Activated B cell treated with CpG ODN at 0.5 μM for 24 hours (primary cell): ENCODE measurements around the gene TENM4. TPM values are rescaled to one million over a fixed set of nuclear protein-coding genes. Genes with fewer than 3 reads are reported as not detected.

Experiments
- ATAC-seq: fragments of 200-7000 bp; cut with Tn5 transposase; one replicate; pipeline ENCODE4 v1.10.0; 2021; ENCODE audit warnings: low read depth, mild to moderate bottlenecking, moderate library complexity
- CTCF ChIA-PET: fragments of 350-600 bp; sonication (Branson Sonifier 250); formaldehyde crosslinking; loops from one replicate; lab custom pipeline; 2021; ENCODE audit warnings: antibody characterized with exemption; lab: Charles Lee
- POLR2A ChIA-PET: fragments of 350-600 bp; sonication (Branson Sonifier 250); formaldehyde crosslinking; loops from one replicate; lab custom pipeline; 2021; ENCODE audit warnings: antibody characterized with exemption; lab: Charles Lee
- DNase-seq: peaks from one replicate; pipeline ENCODE4 v3.0.0; 2022
- H3K27ac Mint-ChIP-seq: one replicate; pipeline ENCODE4 v1.8.0; 2020; ENCODE audit warnings: mixed read lengths
- H3K27me3 Mint-ChIP-seq: one replicate; pipeline ENCODE4 v1.8.0; 2021; ENCODE audit warnings: mixed read lengths
- H3K36me3 Mint-ChIP-seq: one replicate; pipeline ENCODE4 v1.8.0; 2021; ENCODE audit warnings: low read depth, mixed read lengths
- H3K4me1 Mint-ChIP-seq: one replicate; pipeline ENCODE4 v1.8.0; 2021; ENCODE audit warnings: mixed read lengths
- H3K4me3 Mint-ChIP-seq: one replicate; pipeline ENCODE4 v1.8.0; 2020; ENCODE audit warnings: mild to moderate bottlenecking, mixed read lengths
- H3K9me3 Mint-ChIP-seq: one replicate; pipeline ENCODE4 v1.8.0; 2020; ENCODE audit warnings: mixed read lengths
- intact Hi-C: fragments of 100-400 bp; cut with micrococcal nuclease; formaldehyde crosslinking; loops from one replicate; pipeline ENCODE4 v1.15.1; 2024
- total RNA-seq: library from RNA; stranded (reverse); gene quantifications from 2 replicates; pipeline ENCODE4 v1.2.3, GENCODE V29; 2022
- TF ChIP-seq, protein P1 (sequence below): fragments of 200-600 bp; IDR thresholded peaks from one replicate; pipeline ENCODE4 v1.8.0; 2022; ENCODE audit warnings: antibody characterized with exemption, mild to moderate bottlenecking

Gene TENM4
- total RNA-seq, 1 donor from 2014 or later, result 2.4 TPM

DNA sequence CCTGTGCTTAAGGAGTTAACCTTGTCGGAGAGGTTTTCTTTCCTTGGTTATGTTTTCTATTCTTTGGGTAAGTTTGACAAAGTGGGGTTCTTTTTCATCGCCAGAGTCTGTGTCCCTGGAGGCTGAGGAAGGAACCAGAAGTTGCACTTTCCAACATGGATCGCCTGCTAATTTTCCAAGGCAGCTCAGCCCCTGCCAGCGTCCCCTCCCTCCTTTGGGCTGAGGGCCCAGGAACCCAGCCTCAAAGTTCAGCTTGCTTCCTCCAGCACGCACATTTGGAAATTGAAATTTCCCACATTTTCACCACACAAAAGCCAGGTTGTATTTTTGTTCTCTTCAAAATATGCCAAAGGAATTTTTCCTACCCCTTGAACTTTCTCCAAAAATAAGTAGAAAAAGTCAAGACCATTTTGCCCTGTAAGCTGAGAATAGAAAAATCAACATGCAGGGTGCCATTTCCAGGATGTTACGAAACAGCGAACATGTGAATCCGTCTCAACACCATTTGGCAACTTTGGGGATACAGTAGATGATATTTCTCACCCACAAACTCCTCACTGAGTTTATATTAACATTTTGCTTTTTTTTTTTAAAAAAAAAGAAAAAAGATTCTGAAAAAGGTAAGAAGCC is 343.5 kb downstream of the TENM4 start:
- ChIA-PET POLR2A (no interaction called here), CTCF (no interaction called here)
- H3K9me3 Mint-ChIP-seq, result peaks cover 3% of the 10 kb centered on the region
- H3K4me1 Mint-ChIP-seq, result no peaks in the 10 kb centered on the region
- DNase-seq, result no peak
- no peaks in the 10 kb centered on the region for H3K36me3 Mint-ChIP-seq
- intact Hi-C loops, result no loop called here
- H3K27ac Mint-ChIP-seq, result no peak overlapping the region
- TF ChIP-seq, protein P1, sequence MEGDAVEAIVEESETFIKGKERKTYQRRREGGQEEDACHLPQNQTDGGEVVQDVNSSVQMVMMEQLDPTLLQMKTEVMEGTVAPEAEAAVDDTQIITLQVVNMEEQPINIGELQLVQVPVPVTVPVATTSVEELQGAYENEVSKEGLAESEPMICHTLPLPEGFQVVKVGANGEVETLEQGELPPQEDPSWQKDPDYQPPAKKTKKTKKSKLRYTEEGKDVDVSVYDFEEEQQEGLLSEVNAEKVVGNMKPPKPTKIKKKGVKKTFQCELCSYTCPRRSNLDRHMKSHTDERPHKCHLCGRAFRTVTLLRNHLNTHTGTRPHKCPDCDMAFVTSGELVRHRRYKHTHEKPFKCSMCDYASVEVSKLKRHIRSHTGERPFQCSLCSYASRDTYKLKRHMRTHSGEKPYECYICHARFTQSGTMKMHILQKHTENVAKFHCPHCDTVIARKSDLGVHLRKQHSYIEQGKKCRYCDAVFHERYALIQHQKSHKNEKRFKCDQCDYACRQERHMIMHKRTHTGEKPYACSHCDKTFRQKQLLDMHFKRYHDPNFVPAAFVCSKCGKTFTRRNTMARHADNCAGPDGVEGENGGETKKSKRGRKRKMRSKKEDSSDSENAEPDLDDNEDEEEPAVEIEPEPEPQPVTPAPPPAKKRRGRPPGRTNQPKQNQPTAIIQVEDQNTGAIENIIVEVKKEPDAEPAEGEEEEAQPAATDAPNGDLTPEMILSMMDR, result no peak
- no peak overlapping the region for H3K4me3 Mint-ChIP-seq
- no peak for ATAC-seq
- peaks cover 14% of the 10 kb centered on the region for H3K27me3 Mint-ChIP-seq

DNA sequence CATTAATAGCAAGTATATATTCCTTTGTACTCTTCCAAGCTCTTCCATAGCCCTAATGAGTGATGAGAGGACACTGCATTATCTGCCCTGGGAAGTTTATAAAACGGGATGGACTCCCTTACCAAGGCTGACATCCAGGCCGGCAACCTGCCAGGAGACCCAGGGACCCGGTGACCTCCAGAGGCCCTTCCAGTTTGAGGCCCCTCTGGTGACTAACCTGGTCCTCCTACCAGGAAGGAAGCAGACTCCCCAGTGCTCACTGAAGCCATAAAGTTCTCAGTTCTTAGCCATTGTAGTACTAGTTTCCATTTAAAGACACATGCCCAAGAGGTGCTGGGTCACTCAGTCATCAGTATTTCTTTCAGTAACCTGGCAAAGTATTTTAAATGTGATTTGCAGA is 345.4 kb downstream of the TENM4 start:
- no peak for ATAC-seq
- Mint-ChIP-seq H3K27ac (no peak overlapping the region), H3K27me3 (peaks cover 14% of the 10 kb centered on the region), H3K4me3 (no peak overlapping the region), H3K9me3 (peaks cover 3% of the 10 kb centered on the region), H3K36me3 (no peaks in the 10 kb centered on the region), H3K4me1 (no peaks in the 10 kb centered on the region)
- ChIA-PET CTCF (no interaction called here), POLR2A (no interaction called here)
- TF ChIP-seq, protein P1, result no peak
- DNase-seq, result no peak
- intact Hi-C loops, result no loop called here

DNA sequence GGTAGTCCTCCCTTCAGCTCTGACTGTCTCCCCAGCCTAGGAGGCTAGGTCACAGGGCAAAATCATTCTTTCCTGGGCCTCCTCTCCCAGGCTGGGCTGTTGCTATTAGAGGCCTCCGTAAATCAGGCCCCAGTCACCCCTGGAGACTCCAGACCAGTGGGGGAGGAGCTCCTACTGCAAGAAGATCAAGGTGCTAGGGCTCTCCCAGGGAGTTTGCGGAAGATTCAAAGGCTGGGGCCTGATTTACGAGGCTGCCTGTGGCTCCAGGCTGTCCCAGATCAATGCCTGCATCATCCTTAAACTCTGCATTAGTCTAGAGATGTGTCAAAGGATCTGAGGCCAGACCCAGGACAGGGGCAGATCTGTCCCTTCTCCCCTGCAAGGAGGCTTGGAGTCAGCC is 346.2 kb downstream of the TENM4 start:
- H3K4me3 Mint-ChIP-seq, result no peak overlapping the region
- intact Hi-C loops, result no loop called here
- ATAC-seq, result no peak
- ChIA-PET POLR2A (no interaction called here), CTCF (no interaction called here)
- no peaks in the 10 kb centered on the region for H3K36me3 Mint-ChIP-seq
- TF ChIP-seq, protein P1, result no peak
- no peaks in the 10 kb centered on the region for H3K4me1 Mint-ChIP-seq
- no peak overlapping the region for H3K27ac Mint-ChIP-seq
- H3K9me3 Mint-ChIP-seq, result peaks cover 3% of the 10 kb centered on the region
- no peak for DNase-seq
- peaks cover 8% of the 10 kb centered on the region for H3K27me3 Mint-ChIP-seq

DNA sequence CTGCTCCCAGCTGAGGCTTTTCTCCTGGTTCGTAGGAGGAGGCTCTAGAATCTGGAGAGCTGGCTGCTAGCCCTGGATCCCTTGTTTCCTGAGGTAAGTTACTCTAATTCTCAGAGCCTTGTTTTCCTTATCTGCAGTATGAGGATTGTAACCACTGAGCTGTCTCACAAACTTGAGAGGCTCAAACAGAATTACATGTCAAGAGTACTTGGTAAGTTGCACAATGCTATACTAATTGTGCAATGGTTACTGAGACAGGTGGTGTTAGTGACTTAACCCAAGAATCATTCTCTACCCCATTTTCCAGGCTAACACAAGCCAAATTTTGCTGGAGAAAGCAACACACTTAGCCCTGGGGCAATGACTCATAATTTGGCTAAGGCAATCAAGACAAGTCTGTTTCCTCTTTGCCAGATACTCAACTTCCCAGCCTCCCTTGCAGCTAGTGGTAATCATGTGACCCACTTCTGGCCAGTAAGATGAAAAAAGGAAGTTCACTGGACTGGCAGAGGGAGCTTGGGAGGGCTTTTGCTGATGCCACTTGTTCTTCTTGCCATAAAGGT is 348.0 kb downstream of the TENM4 start:
- Mint-ChIP-seq H3K4me3 (no peak overlapping the region), H3K9me3 (peaks cover 3% of the 10 kb centered on the region), H3K4me1 (no peaks in the 10 kb centered on the region), H3K27ac (no peak overlapping the region), H3K27me3 (peaks cover 3% of the 10 kb centered on the region), H3K36me3 (no peaks in the 10 kb centered on the region)
- TF ChIP-seq, protein P1, result no peak
- no peak for ATAC-seq
- ChIA-PET CTCF (no interaction called here), POLR2A (no interaction called here)
- DNase-seq, result no peak
- intact Hi-C loops, result no loop called here

DNA sequence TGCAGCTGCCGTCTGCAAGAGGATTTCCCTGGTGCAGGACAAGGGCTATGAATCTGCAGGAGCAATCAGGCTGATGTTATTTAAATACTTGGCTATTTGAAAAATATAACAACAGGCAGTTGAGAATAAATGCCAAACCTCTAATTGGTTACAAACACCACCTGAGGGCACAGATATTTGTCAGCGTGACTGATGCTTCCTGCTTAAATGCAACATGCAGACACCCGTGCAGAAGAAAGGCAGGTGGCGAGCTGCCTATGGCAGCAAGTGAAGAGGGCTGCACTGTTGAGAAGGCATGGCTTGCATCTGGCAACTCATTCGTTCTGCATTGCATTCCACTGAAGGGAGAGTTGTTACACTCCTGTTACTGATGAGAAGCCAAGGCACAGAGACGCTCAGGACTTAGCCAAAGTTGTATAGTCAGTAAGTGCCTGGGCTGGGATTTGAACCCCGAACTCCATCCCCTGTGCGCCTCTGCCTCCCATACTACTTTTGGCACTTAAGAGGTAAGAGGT is 350.6 kb downstream of the TENM4 start:
- H3K27me3 Mint-ChIP-seq, result no peaks in the 10 kb centered on the region
- H3K4me3 Mint-ChIP-seq, result no peak overlapping the region
- H3K27ac Mint-ChIP-seq, result no peak overlapping the region
- H3K9me3 Mint-ChIP-seq, result peaks cover 3% of the 10 kb centered on the region
- ChIA-PET CTCF (no interaction called here), POLR2A (no interaction called here)
- ATAC-seq (no peak), DNase-seq (no peak)
- H3K36me3 Mint-ChIP-seq, result no peaks in the 10 kb centered on the region
- H3K4me1 Mint-ChIP-seq, result no peaks in the 10 kb centered on the region
- TF ChIP-seq, protein P1, result no peak
- intact Hi-C loops, result no loop called here
